ENCODE measurements around the gene PPP1R1C.
"Not testable (repeated sequence)": the region's sequence is repeated elsewhere in the genome, so short reads cannot be mapped to it uniquely, and the experiment has no call there.

The PPP1R1C gene

GRCh38 chr2:182014284-182014683 is 28.6 kb downstream of the PPP1R1C start:
- no peak for DNase-seq (ENCODE audit: low read depth in 2 of 2, low spot score in 1 of 2)

DNA sequence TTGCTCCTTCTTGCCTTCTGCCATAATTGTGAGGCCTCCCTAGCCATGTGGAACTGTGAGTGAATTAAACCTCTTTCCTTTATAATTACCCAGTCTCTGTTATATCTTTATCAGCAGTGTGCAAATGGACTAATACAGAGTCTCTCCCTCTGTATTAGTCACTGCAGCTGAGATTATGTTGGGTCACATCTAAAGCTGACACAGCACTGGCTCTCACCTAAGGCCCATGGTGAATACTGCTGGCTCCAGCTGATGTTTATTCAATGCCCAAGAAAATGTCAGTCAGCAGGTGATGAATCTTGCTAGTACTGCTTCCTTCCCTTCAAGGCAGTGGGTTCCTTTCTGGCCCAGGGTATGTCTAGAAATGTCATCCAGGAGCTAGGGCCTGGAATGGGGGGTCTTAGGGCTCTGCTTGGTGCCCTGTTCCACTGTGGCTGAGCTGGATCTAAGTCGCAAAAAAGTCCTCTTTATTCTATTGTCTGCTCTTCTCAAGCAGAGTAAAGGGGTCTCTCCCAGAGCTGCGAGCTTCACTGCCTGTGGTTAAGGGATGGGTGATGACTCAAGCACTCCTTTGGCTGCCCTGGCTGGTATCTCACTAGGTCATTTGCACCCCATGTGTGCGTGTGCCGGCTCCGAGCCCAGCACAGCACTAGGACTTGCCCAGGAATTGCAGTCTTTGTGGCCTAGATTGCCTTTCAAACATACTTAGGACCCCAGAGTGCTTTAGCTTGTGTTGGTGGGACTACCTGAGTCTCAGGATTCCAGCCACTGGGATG is 29.9 kb downstream of the PPP1R1C start:
- no peak for DNase-seq (ENCODE audit: low read depth in 2 of 2, low spot score in 1 of 2)

DNA sequence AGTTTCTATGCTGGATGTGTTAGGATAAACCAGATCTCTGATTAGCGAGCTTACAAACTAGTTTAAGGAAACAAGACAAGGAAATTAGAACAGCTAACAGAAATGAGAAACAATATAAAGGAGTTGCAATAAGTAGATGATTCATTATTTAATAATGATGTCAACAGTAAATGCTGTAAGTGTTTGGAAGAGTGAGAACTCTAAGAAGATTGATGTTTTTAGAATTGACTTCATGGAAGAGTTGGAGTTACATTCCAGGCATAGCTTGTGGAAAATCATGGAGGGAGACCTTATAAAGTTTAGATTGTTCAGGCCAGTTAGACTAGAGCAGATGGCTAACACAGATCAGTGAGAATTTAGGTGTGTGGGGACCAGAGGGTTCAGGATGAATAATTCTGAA is 32.6 kb downstream of the PPP1R1C start:
- DNase-seq (ENCODE audit: low read depth in 2 of 2, low spot score in 1 of 2), result no peak

- DNase-seq (ENCODE audit: low read depth in 2 of 2, low spot score in 1 of 2), result no peak
Measured at GRCh38 chr2:182019731-182020130, 34.1 kb downstream of the PPP1R1C start.

DNA sequence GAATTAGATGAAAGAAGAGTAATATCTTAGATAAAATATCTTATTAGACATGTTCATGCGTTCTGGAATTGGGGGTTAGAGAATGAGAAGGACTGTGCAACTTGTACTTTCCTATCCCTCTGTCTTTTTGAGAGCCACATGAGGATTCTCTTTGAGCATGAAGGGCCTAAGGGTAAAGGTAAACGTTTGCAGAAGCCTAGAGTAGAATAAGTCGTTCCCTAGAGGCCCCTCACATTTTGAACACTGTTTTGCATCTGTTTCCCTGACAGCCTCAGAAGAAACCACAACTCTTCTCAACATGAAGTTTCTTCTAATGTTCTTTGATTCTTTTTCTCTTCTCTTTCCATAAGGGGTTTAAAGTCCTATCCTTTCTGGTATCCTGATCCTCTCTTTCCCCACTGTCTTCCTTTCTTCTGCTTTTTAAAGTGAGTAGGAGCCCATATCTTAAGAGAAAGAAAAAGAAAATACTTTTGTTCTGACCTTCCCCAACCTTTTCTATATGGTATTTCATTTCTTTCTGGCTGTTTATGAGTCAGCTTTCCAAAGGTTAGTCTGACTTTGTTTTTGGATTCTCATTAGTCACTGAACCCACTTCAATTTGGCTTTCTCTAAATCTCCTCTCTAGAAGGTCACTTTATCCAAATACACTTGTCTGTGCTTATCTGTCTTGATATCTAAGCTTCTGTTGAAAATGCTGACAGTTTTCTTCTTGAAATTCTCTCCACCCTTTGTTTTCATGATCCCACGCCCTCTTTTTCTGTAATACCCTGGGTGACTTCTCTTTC is 34.8 kb downstream of the PPP1R1C start:
- DNase-seq (ENCODE audit: low read depth in 2 of 2, low spot score in 1 of 2), result no peak

GRCh38 chr2:182023235-182023634 is 37.6 kb downstream of the PPP1R1C start:
- DNase-seq (ENCODE audit: low read depth in 2 of 2, low spot score in 1 of 2), result no peak

- not testable (repeated sequence) for DNase-seq (ENCODE audit: low read depth in 2 of 2, low spot score in 1 of 2)
Measured at GRCh38 chr2:182030875-182031274, 45.2 kb downstream of the PPP1R1C start.

DNA sequence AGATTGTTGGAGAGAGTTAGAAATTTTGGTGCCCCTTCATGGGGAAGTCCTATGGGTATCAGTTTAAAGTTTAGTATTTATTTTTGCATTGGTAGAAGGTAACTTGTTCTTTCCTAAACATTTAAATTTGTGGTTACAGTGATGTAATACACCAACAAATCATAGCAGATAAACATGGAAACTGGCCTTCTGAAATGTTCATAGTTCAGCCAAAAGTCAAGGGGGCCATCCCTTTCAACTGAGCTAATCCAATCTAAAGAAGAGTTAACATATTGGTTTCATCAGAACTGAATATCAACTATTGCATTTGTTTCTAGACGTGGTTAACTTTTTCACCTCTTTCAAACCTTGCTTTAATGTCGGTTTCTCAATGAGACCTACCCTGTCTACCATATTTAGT is 46.3 kb downstream of the PPP1R1C start:
- no peak for DNase-seq (ENCODE audit: low read depth in 2 of 2, low spot score in 1 of 2)

- DNase-seq (ENCODE audit: low read depth in 2 of 2, low spot score in 1 of 2), result no peak
Measured at GRCh38 chr2:182033449-182033848, 47.8 kb downstream of the PPP1R1C start.

GRCh38 chr2:182038576-182038975 is 52.9 kb downstream of the PPP1R1C start:
- DNase-seq (ENCODE audit: low read depth in 2 of 2, low spot score in 1 of 2), result no peak

GRCh38 chr2:182043021-182043420 is 57.4 kb downstream of the PPP1R1C start:
- DNase-seq (ENCODE audit: low read depth in 2 of 2, low spot score in 1 of 2), result no peak

- no peak for DNase-seq (ENCODE audit: low read depth in 2 of 2, low spot score in 1 of 2)
Measured at GRCh38 chr2:182043861-182044260, 58.2 kb downstream of the PPP1R1C start.

- no peak for DNase-seq (ENCODE audit: low read depth in 2 of 2, low spot score in 1 of 2)
Measured at GRCh38 chr2:182047544-182047943, 61.9 kb downstream of the PPP1R1C start.

DNA sequence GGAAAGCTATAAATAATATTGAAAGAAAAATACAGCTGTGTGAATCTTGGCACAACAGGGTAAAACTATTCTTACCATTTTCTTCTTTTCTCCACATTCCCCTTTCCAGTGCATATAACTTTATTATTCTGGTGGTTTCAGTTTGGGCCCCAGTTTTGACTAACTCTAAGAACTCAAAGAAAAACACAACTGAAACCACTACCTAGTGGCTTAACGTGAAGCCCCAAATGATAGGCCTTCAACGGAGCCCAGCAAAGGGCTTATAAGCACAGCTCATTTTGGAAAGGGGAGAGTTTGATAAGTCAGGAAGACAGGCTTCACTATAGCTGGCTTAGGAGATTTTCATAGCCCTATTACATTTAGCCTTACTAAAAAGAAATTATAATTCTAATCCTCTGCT is 62.4 kb downstream of the PPP1R1C start:
- DNase-seq (ENCODE audit: low read depth in 2 of 2, low spot score in 1 of 2), result no peak

DNA sequence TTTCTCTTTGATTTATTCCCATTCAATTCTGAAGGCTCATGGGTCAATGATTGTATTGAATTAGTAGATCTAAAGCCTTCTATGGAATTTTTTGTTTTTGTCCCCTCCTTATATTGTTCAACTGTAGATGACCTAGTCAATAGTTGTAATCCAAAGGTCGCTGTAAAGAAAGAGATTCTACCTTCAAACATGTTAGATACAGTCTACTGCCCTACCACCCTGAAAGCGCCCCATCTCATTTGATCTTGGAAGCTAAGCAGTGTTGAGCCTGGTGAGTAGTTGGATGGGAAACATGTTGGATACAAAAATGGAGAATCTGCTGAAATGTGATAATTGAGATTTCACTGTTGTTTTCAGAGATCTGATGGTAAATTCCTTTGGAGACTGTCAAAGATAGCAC is 63.0 kb downstream of the PPP1R1C start:
- DNase-seq (ENCODE audit: low read depth in 2 of 2, low spot score in 1 of 2), result no peak

- no peak for DNase-seq (ENCODE audit: low read depth in 2 of 2, low spot score in 1 of 2)
Measured at GRCh38 chr2:182049372-182050148, 63.9 kb downstream of the PPP1R1C start.

DNA sequence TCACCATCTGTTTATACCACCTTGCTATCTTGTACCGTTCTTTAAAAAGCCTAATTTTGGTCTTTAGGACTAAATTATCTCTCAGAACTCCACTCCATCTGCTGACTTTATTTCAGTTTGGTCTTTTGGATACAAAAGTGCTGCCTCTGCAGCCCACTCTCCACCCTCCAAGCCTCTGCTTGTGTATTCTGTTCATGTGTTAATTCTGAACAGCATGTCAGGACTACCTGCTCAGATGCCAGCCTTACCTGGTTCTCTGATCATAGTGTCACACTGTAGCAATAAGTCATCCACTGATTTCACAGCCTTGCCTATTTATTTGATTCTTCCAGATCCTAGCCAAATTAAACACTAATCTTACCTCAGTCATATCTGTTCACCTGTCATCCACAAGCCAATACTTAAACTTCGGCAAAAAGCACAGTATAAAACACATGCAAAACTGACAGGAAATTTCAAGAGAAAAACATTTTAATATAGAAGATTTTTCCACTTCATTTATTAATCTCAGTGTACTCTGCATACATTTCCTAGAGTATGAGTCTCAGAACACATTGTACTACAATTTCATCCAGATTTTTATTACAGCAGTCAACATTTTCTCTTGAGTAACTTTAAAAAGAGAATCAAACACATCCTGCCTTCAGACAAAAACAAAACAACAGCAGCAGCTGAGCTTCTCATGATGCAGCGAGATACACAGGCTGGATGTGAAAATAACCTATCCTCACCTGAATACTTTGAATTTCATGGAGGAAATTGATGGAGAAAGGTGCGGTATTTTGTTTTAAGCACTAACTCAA is 64.9 kb downstream of the PPP1R1C start:
- no peak for DNase-seq (ENCODE audit: low read depth in 2 of 2, low spot score in 1 of 2)

GRCh38 chr2:182055993-182056392 is 70.3 kb downstream of the PPP1R1C start:
- no peak for DNase-seq (ENCODE audit: low read depth in 2 of 2, low spot score in 1 of 2)

DNA sequence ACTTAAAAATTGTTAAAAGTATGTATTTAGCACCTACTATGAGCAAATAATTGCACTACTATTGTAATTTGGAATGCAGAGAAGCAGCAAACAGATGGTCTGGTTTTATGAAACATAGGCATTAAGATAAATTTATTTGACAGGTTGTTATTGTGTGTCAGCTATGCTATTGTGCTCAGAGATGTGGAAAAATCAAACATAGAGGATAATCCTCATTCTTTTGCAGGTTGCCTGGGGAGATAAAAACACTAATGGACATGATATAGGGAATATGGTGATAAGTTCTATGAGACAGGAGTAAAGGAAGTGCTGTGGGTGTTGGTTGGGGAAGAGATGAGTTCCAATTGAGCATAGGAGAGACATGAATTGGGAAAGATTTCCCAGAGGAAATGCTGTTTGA is 71.3 kb downstream of the PPP1R1C start:
- no peak for DNase-seq (ENCODE audit: low read depth in 2 of 2, low spot score in 1 of 2)

DNA sequence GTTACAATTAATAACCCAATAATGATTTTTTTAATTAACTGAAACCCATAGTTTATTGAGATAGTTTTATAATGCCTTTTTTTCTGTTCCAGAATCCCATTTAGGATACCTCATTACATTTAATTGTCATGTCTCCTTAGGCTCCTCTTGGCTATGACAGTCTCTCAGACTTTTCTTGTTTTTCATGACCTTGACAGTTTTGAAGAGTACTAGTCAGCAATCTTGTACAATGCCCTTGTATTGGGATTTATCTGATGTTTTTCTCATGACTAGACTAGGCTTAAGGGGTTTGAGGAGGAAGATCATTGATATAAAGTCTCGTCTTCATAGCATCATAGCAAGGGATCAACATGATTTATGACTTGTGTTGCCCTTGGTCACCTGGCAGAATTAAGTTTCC is 72.4 kb downstream of the PPP1R1C start:
- DNase-seq (ENCODE audit: low read depth in 2 of 2, low spot score in 1 of 2), result no peak

DNA sequence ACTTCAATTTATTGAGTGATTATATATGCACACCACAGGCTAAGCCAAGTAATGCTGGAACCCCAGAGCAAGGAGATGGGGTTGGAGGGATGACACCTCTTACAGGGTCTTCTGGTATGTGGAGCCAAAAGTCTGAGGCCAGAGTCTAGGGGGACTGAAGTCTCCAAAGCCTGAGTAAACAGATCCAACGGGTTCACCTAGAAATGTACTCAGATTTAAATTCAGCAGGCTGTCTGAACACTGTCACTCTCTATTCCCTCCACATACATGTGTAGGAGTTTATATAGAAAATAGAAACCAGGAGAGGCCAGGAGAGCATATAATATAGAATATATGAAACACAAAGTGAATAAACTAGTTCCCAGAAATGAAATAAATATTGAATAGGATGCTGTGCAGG is 76.1 kb downstream of the PPP1R1C start:
- DNase-seq (ENCODE audit: low read depth in 2 of 2, low spot score in 1 of 2), result no peak

All from stimulated activated CD8-positive, alpha-beta memory T cell treated with anti-CD3 and anti-CD28 coated beads, Interleukin-4, amount 100 ng/mL, for 1 hour (primary cell).